ENCODE data around the gene BLOC1S5.
A peak's percentile ranks its signal among the peaks of the same experiment; 100 is the strongest.

BLOC1S5 gene

DNA sequence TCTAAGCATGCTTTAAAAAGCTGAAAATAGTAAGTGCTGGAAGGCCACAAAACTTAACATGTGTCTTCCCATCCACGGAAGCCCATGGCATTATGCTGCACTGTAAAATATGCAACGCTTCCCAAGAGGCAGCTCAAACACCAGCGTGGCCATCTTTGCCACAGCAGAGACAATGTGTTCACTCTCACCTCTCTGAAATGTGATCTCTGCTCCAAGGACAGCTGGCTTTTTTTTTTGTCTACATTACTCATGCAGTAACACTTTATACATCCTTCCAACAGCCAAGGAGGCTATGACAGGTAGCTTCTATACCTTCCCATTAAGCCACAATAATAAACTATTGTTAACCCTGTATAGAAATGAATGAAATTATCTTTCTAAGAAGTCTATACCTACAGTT, 49.2 kb downstream of the BLOC1S5 start:
- Histone ChIP-seq H3K9ac (ENCODE audit: low read length) (no peak overlapping the region), H3K36me3 (ENCODE audit: control insufficient read depth in 1 of 2, insufficient read depth in 2 of 2, low read depth in 1 of 2, low read length in 2 of 2) (peaks cover 0 to 18% of the 10 kb centered on the region in 2 experiments), H3K27ac (ENCODE audit: low read length, poor library complexity, severe bottlenecking) (no peak overlapping the region), H4K8ac (ENCODE audit: low read length) (no peak overlapping the region), H2AFZ (ENCODE audit: low read depth, low read length) (no peak overlapping the region), H3K4me3 (ENCODE audit: insufficient read depth in 1 of 2, low read depth in 1 of 2, low read length in 2 of 2) (no peak overlapping the region), H3K18ac (ENCODE audit: low read depth in 1 of 2, low read length in 2 of 2) (no peak overlapping the region), H2BK5ac (ENCODE audit: low read depth, low read length, poor library complexity, severe bottlenecking) (no peak overlapping the region), H3K79me1 (replicated peaks; ENCODE audit: low read length, poor library complexity, severe bottlenecking) (peaks cover 7% of the 10 kb centered on the region), H3K27me3 (ENCODE audit: control insufficient read depth in 1 of 2, insufficient read depth in 1 of 2, low read length in 2 of 2) (no peaks in the 10 kb centered on the region), H4K91ac (ENCODE audit: low read length) (no peak overlapping the region), H2BK12ac (ENCODE audit: low read length in 2 of 2) (no peak overlapping the region), H3K9me3 (ENCODE audit: control insufficient read depth, low read length) (no peaks in the 10 kb centered on the region), H3K4ac (ENCODE audit: low read depth in 1 of 2, low read length in 2 of 2) (no peak overlapping the region), H3K23ac (ENCODE audit: low read length in 2 of 2) (no peak overlapping the region), H2BK15ac (ENCODE audit: low read depth, poor library complexity, severe bottlenecking) (no peak overlapping the region), H2AK5ac (ENCODE audit: low read length, severe bottlenecking) (no peak overlapping the region), H3K4me2 (ENCODE audit: low read length, poor library complexity, severe bottlenecking) (no peak overlapping the region), H3K4me1 (ENCODE audit: control insufficient read depth, insufficient read depth, low read depth, low read length) (no peaks in the 10 kb centered on the region), H3K14ac (ENCODE audit: low read length in 2 of 2) (no peak overlapping the region), H2BK120ac (ENCODE audit: low read depth, low read length) (no peak overlapping the region)
- no peak for DNase-seq
- WGBS, result 95% methylated on average over 3 of the region's 3 CpGs

GRCh38 chr6:8013763-8014162, 50.4 kb downstream of the BLOC1S5 start:
- no peaks in the 10 kb centered on the region for H3K4me1 ChIP-seq (ENCODE audit: control insufficient read depth, insufficient read depth, low read depth, low read length)
- H2BK15ac ChIP-seq (ENCODE audit: low read depth, poor library complexity, severe bottlenecking), result no peak overlapping the region
- no peak overlapping the region for H2AK5ac ChIP-seq (ENCODE audit: low read length, severe bottlenecking)
- no peak overlapping the region for H3K27ac ChIP-seq (ENCODE audit: low read length, poor library complexity, severe bottlenecking)
- no peak for DNase-seq
- H3K14ac ChIP-seq (ENCODE audit: low read length in 2 of 2), result no peak overlapping the region
- H2AFZ ChIP-seq (ENCODE audit: low read depth, low read length), result no peak overlapping the region
- no peak overlapping the region for H3K4me3 ChIP-seq (ENCODE audit: insufficient read depth in 1 of 2, low read depth in 1 of 2, low read length in 2 of 2)
- H2BK120ac ChIP-seq (ENCODE audit: low read depth, low read length), result no peak overlapping the region
- H4K91ac ChIP-seq (ENCODE audit: low read length), result no peak overlapping the region
- peaks cover 0 to 18% of the 10 kb centered on the region in 2 experiments for H3K36me3 ChIP-seq (ENCODE audit: control insufficient read depth in 1 of 2, insufficient read depth in 2 of 2, low read depth in 1 of 2, low read length in 2 of 2)
- 100% methylated on average over 2 of the region's 3 CpGs for WGBS
- no peak overlapping the region for H3K4me2 ChIP-seq (ENCODE audit: low read length, poor library complexity, severe bottlenecking)
- H3K18ac ChIP-seq (ENCODE audit: low read depth in 1 of 2, low read length in 2 of 2), result no peak overlapping the region
- H4K8ac ChIP-seq (ENCODE audit: low read length), result no peak overlapping the region
- no peaks in the 10 kb centered on the region for H3K9me3 ChIP-seq (ENCODE audit: control insufficient read depth, low read length)
- no peak overlapping the region for H2BK5ac ChIP-seq (ENCODE audit: low read depth, low read length, poor library complexity, severe bottlenecking)
- no peak overlapping the region for H2BK12ac ChIP-seq (ENCODE audit: low read length in 2 of 2)
- H3K79me1 ChIP-seq (replicated peaks; ENCODE audit: low read length, poor library complexity, severe bottlenecking), result peaks cover 7% of the 10 kb centered on the region
- no peak overlapping the region for H3K9ac ChIP-seq (ENCODE audit: low read length)
- H3K4ac ChIP-seq (ENCODE audit: low read depth in 1 of 2, low read length in 2 of 2), result no peak overlapping the region
- no peaks in the 10 kb centered on the region for H3K27me3 ChIP-seq (ENCODE audit: control insufficient read depth in 1 of 2, insufficient read depth in 1 of 2, low read length in 2 of 2)
- H3K23ac ChIP-seq (ENCODE audit: low read length in 2 of 2), result no peak overlapping the region

- Histone ChIP-seq H3K4me2 (ENCODE audit: low read length, poor library complexity, severe bottlenecking) (no peak overlapping the region), H2BK120ac (ENCODE audit: low read depth, low read length) (no peak overlapping the region), H3K4me3 (ENCODE audit: insufficient read depth in 1 of 2, low read depth in 1 of 2, low read length in 2 of 2) (no peak overlapping the region), H2BK5ac (ENCODE audit: low read depth, low read length, poor library complexity, severe bottlenecking) (no peak overlapping the region), H2BK15ac (ENCODE audit: low read depth, poor library complexity, severe bottlenecking) (no peak overlapping the region), H3K27me3 (ENCODE audit: control insufficient read depth in 1 of 2, insufficient read depth in 1 of 2, low read length in 2 of 2) (no peaks in the 10 kb centered on the region), H3K18ac (ENCODE audit: low read depth in 1 of 2, low read length in 2 of 2) (no peak overlapping the region), H3K23ac (ENCODE audit: low read length in 2 of 2) (no peak overlapping the region), H3K14ac (ENCODE audit: low read length in 2 of 2) (no peak overlapping the region), H3K27ac (ENCODE audit: low read length, poor library complexity, severe bottlenecking) (no peak overlapping the region), H3K4me1 (ENCODE audit: control insufficient read depth, insufficient read depth, low read depth, low read length) (no peaks in the 10 kb centered on the region), H2AFZ (ENCODE audit: low read depth, low read length) (no peak overlapping the region), H2BK12ac (ENCODE audit: low read length in 2 of 2) (no peak overlapping the region), H4K91ac (ENCODE audit: low read length) (no peak overlapping the region), H3K9ac (ENCODE audit: low read length) (no peak overlapping the region), H3K9me3 (ENCODE audit: control insufficient read depth, low read length) (no peaks in the 10 kb centered on the region), H2AK5ac (ENCODE audit: low read length, severe bottlenecking) (no peak overlapping the region), H3K36me3 (ENCODE audit: control insufficient read depth in 1 of 2, insufficient read depth in 2 of 2, low read depth in 1 of 2, low read length in 2 of 2) (no peaks in the 10 kb centered on the region), H3K4ac (ENCODE audit: low read depth in 1 of 2, low read length in 2 of 2) (no peak overlapping the region), H4K8ac (ENCODE audit: low read length) (no peak overlapping the region), H3K79me1 (replicated peaks; ENCODE audit: low read length, poor library complexity, severe bottlenecking) (no peaks in the 10 kb centered on the region)
- DNase-seq, result peak; percentile 39
- WGBS, result 67% methylated on average over 1 of the region's 1 CpG
Observed at GRCh38 chr6:8006208-8006607, 58.0 kb downstream of the BLOC1S5 start.

DNA sequence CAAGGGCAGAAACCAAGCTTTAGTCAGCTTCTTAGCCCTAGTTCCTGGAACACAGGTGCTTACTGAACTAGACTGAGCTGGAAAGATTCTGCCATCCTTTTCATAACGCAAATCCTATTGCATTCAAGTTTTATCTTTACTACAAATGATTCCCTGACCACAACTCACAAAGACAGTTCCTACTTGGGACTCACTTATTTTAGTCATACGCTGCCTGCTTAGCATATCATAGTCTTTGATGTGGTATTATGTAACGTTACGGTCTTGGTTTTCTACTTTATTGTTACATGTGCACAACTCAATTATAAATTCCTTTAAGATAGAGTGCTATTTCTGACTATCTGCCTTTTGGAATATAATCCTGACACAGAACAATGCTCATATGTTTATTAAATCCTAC, 59.1 kb downstream of the BLOC1S5 start:
- Histone ChIP-seq H3K4me3 (ENCODE audit: insufficient read depth in 1 of 2, low read depth in 1 of 2, low read length in 2 of 2) (no peak overlapping the region), H3K4ac (ENCODE audit: low read depth in 1 of 2, low read length in 2 of 2) (no peak overlapping the region)
- DNase-seq, result no peak

More for the DNA sequence above, 59.1 kb downstream of the BLOC1S5 start:
- Histone ChIP-seq H3K9ac (ENCODE audit: low read length) (no peak overlapping the region), H4K8ac (ENCODE audit: low read length) (no peak overlapping the region), H2BK15ac (ENCODE audit: low read depth, poor library complexity, severe bottlenecking) (no peak overlapping the region), H3K4me1 (ENCODE audit: control insufficient read depth, insufficient read depth, low read depth, low read length) (no peaks in the 10 kb centered on the region), H2BK120ac (ENCODE audit: low read depth, low read length) (no peak overlapping the region), H3K23ac (ENCODE audit: low read length in 2 of 2) (no peak overlapping the region), H4K91ac (ENCODE audit: low read length) (no peak overlapping the region), H2AFZ (ENCODE audit: low read depth, low read length) (no peak overlapping the region), H2BK5ac (ENCODE audit: low read depth, low read length, poor library complexity, severe bottlenecking) (no peak overlapping the region), H2AK5ac (ENCODE audit: low read length, severe bottlenecking) (no peak overlapping the region), H2BK12ac (ENCODE audit: low read length in 2 of 2) (no peak overlapping the region), H3K4me2 (ENCODE audit: low read length, poor library complexity, severe bottlenecking) (no peak overlapping the region), H3K9me3 (ENCODE audit: control insufficient read depth, low read length) (no peaks in the 10 kb centered on the region), H3K79me1 (replicated peaks; ENCODE audit: low read length, poor library complexity, severe bottlenecking) (no peaks in the 10 kb centered on the region), H3K36me3 (ENCODE audit: control insufficient read depth in 1 of 2, insufficient read depth in 2 of 2, low read depth in 1 of 2, low read length in 2 of 2) (no peaks in the 10 kb centered on the region), H3K14ac (ENCODE audit: low read length in 2 of 2) (no peak overlapping the region), H3K27me3 (ENCODE audit: control insufficient read depth in 1 of 2, insufficient read depth in 1 of 2, low read length in 2 of 2) (no peaks in the 10 kb centered on the region), H3K27ac (ENCODE audit: low read length, poor library complexity, severe bottlenecking) (no peak overlapping the region), H3K18ac (ENCODE audit: low read depth in 1 of 2, low read length in 2 of 2) (no peak overlapping the region)
- WGBS, result 31% methylated on average over 1 of the region's 4 CpGs

Data from mesenchymal stem cell (in vitro differentiated cells and primary cell).